Epithelial cell of proximal tubule (primary cell): ENCODE measurements around the gene ENTREP1. TPM values are rescaled to one million over a fixed set of nuclear protein-coding genes. Genes with fewer than 3 reads are reported as not detected.
A peak's percentile ranks its signal among the peaks of the same experiment; 100 is the strongest.
"Not testable (repeated sequence)": the region's sequence is repeated elsewhere in the genome, so short reads cannot be mapped to it uniquely, and the experiment has no call there.

Experiments
- DNase-seq: peaks from one replicate; pipeline ENCODE4 v3.0.0-alpha.2; 2011; ENCODE audit warnings: low read depth
- H3K4me3 ChIP-seq: 2 replicates; pipeline ENCODE4 v1.5.1; 2011; ENCODE audit warnings: low read depth, mild to moderate bottlenecking, low read length
- CTCF ChIP-seq: conservative IDR thresholded peaks from 2 replicates; pipeline ENCODE4 v1.5.1; 2012; ENCODE audit warnings: low read depth, mild to moderate bottlenecking, low read length
- total RNA-seq: library from RNA; depleted of rRNA; stranded (reverse); fragments of >200 nt; gene quantifications from 2 replicates; pipeline ENCODE4 v1.2.3, GENCODE V29; 2015

Gene ENTREP1
- total RNA-seq, 1 donor from 2014 or later, result 4.6 TPM

GRCh38 chr9:69396759-69397158, 71.7 kb downstream of the ENTREP1 start:
- TF ChIP-seq CTCF, result no peak
- DNase-seq, result no peak
- H3K4me3 ChIP-seq, result no peak overlapping the region

GRCh38 chr9:69397384-69398214, 72.6 kb downstream of the ENTREP1 start:
- no peak overlapping the region for H3K4me3 ChIP-seq
- no peak for DNase-seq
- no peak for TF ChIP-seq CTCF

DNA sequence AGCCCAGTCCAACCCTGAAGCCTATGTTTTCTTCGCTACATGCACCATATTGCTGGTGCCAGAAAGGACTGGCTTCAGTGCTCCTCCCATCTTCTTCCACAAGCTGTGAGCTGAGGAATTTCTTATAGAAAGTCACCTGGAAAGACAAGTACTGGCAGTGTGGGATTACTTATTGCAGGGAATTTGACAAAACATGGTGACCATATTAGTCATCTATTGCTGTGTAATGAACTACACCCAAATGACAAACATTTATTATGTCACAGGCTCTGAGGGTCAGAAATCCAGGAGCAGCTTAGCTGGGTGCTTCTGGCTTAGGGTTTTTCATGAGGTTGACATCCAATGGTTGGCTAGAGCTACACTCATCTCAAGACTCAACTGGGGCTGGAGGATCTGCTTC, 75.5 kb downstream of the ENTREP1 start:
- no peak for DNase-seq
- H3K4me3 ChIP-seq, result no peak overlapping the region
- TF ChIP-seq CTCF, result no peak

DNA sequence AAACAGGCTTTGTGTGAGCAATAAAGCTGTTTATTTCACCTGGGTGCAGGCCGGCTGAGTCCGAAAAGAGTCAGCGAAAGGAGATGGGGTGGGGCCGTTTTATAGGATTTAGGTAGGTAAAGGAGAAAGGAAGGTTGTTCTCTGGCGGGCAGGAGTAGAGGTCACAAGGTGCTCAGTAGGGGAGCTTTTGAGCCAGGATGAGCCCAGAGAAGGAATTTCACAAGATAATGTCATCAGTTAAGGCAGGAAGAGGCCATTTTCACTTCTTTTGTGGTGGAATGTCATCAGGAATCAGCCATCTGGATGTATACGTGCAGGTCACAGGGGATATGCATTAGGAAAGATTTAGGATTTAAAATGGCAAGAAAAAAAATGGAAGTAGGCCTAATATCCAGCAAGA, 84.9 kb downstream of the ENTREP1 start:
- not testable (repeated sequence) for DNase-seq, H3K4me3 ChIP-seq

- DNase-seq, result no peak
- TF ChIP-seq CTCF, result no peak
- no peak overlapping the region for H3K4me3 ChIP-seq
These were observed 86.2 kb downstream of the ENTREP1 start for GRCh38 chr9:69411246-69411645.

- no peak for TF ChIP-seq CTCF
- DNase-seq, result no peak
These were observed 87.1 kb downstream of the ENTREP1 start for GRCh38 chr9:69411931-69412740.

GRCh38 chr9:69412741-69413150, 87.7 kb downstream of the ENTREP1 start:
- peak; percentile 75 for TF ChIP-seq CTCF
- peak overlapping the region; percentile 23 for H3K4me3 ChIP-seq
- DNase-seq, result no peak

More at GRCh38 chr9:69411931-69412740, 87.1 kb downstream of the ENTREP1 start:
- H3K4me3 ChIP-seq, result no peak overlapping the region
